GM12878 (cell line): ENCODE measurements around the gene GRIK1. TPM values are rescaled to one million over a fixed set of nuclear protein-coding genes. Genes with fewer than 3 reads are reported as not detected.

Experiments used
- ATAC-seq: fragments of 200-7000 bp; cut with Tn5 transposase; 3 replicates; pipeline ENCODE4 v1.9.1; 2020; ENCODE audit warnings: mild to moderate bottlenecking, moderate library complexity
- BruUV-seq: library from RNA; stranded (reverse); fragments of 400-500 nt; replicated peaks from 2 replicates; lab custom pipeline; 2021; lab: Mats Ljungman, UMichigan
- CTCF ChIA-PET: fragments of 300-600 bp; sonication (Branson Sonifier 250); formaldehyde crosslinking; extraction: SDS; loops from one replicate; lab custom pipeline; 2021; ENCODE audit warnings: inconsistent platforms; lab: Yijun Ruan, JAX
- POLR2A ChIA-PET: fragments of 350-600 bp; formaldehyde crosslinking; extraction: SDS; loops from one replicate; lab custom pipeline; 2021; ENCODE audit warnings: inconsistent platforms; lab: Charles Lee
- RAD21 ChIA-PET: fragments of 300-600 bp; sonication (Branson Sonifier 250); formaldehyde crosslinking; loops from one replicate; lab custom pipeline; 2023; ENCODE audit warnings: antibody characterized with exemption; ENCODE audit not compliant: unreplicated experiment; lab: Charles Lee
- SMC1A ChIA-PET: fragments of 300-600 bp; sonication (Branson Sonifier 250); formaldehyde crosslinking; loops from one replicate; lab custom pipeline; 2023; ENCODE audit not compliant: unreplicated experiment, uncharacterized antibody; lab: Charles Lee
- DNase-seq: peaks from one replicate; pipeline ENCODE4 v3.0.0-alpha.2; 2011; ENCODE audit warnings: low read depth, low spot score
- FAIRE-seq: peaks from 3 replicates; lab custom pipeline; 2011; peaks lifted over from hg19 to GRCh38; lab: Jason Lieb, UNC
- H2AFZ ChIP-seq: 2 replicates; pipeline ENCODE4 v1.6.0; 2011; ENCODE audit warnings: low read depth, low read length, control low read depth; ENCODE audit not compliant: control insufficient read depth
- H3K27ac ChIP-seq: 2 replicates; pipeline ENCODE4 v1.5.1; 2011; ENCODE audit warnings: control low read depth; ENCODE audit not compliant: control insufficient read depth, insufficient read depth
- H3K27me3 ChIP-seq, 2 experiments: replicated peaks in 1 of 2; 2 replicates each; pipeline versions ENCODE4 v1.6.0 to v1.6.1; 2011; ENCODE audit warnings: low read length in 1 of 2; ENCODE audit not compliant: control insufficient read depth in 2 of 2, insufficient read depth in 2 of 2
- H3K36me3 ChIP-seq, 2 experiments: 2 replicates each; pipeline ENCODE4 v1.5.1; 2011; ENCODE audit warnings: low read length in 1 of 2; ENCODE audit not compliant: control insufficient read depth in 2 of 2, insufficient read depth in 2 of 2
- H3K4me1 ChIP-seq: 2 replicates; pipeline ENCODE4 v1.6.1; 2011; ENCODE audit warnings: mild to moderate bottlenecking, low read length, moderate library complexity, mixed read lengths; ENCODE audit not compliant: control insufficient read depth, insufficient read depth
- H3K4me2 ChIP-seq: 2 replicates; pipeline ENCODE4 v1.6.0; 2011; ENCODE audit warnings: control low read depth; ENCODE audit not compliant: control insufficient read depth, insufficient read depth
- H3K4me3 ChIP-seq: fragments of 200-600 bp; sonication (generic); 2 replicates; pipeline ENCODE4 v1.5.1; 2016
- H3K79me2 ChIP-seq: 2 replicates; pipeline ENCODE4 v1.6.0; 2011; ENCODE audit warnings: low read length; ENCODE audit not compliant: control insufficient read depth, insufficient read depth
- H3K9ac ChIP-seq: 2 replicates; pipeline ENCODE4 v1.8.0; 2011; ENCODE audit warnings: low read length, control low read depth, mixed read lengths; ENCODE audit not compliant: control insufficient read depth, insufficient read depth
- H3K9me3 ChIP-seq: replicated peaks from 3 replicates; pipeline ENCODE4 v1.5.1; 2011; ENCODE audit warnings: mild to moderate bottlenecking, low read length; ENCODE audit not compliant: control insufficient read depth, insufficient read depth
- H4K20me1 ChIP-seq: 2 replicates; pipeline ENCODE4 v1.6.0; 2011; ENCODE audit not compliant: control insufficient read depth, insufficient read depth
- ATF3 ChIP-seq: IDR thresholded peaks from 2 replicates; pipeline ENCODE4 v1.6.1; 2011; ENCODE audit warnings: low read depth, mild to moderate bottlenecking, low read length, moderate library complexity, borderline replicate concordance; ENCODE audit errors: extremely low read depth
- E2F8 ChIP-seq: fragments of 450-650 bp; IDR thresholded peaks from 2 replicates; pipeline ENCODE4 v1.6.1; 2018; ENCODE audit warnings: mild to moderate bottlenecking, low read depth, moderate library complexity; ENCODE audit not compliant: partially characterized antibody
- JUND ChIP-seq: IDR thresholded peaks from 2 replicates; pipeline ENCODE4 v1.6.1; 2012; ENCODE audit warnings: low read depth, mild to moderate bottlenecking, low read length, improper control_type of control experiment, moderate library complexity
- LARP7 ChIP-seq: fragments of 450-650 bp; IDR thresholded peaks from 2 replicates; pipeline ENCODE4 v1.6.1; 2017; ENCODE audit warnings: mild to moderate bottlenecking
- MXI1 ChIP-seq: fragments of 150-350 bp; IDR thresholded peaks from 2 replicates; pipeline ENCODE4 v1.6.1; 2011; ENCODE audit warnings: low read depth, mild to moderate bottlenecking, inconsistent platforms, low read length, improper control_type of control experiment
- RCOR1 ChIP-seq: conservative IDR thresholded peaks from 2 replicates; pipeline ENCODE4 v1.6.1; 2012; ENCODE audit warnings: low read depth, low read length, improper control_type of control experiment
- SUPT20H ChIP-seq: IDR thresholded peaks from 2 replicates; pipeline ENCODE4 v1.6.1; 2011; ENCODE audit warnings: low read depth, mild to moderate bottlenecking, low read length, moderate library complexity, borderline replicate concordance; ENCODE audit not compliant: control insufficient read depth
- WGBS: methylation state at CpG from one replicate; pipeline ENCODE4 v1.1.6; 2016; ENCODE audit warnings: low lambda C conversion rate; ENCODE audit not compliant: insufficient replicate concordance, insufficient coverage; ENCODE audit errors: missing lambda C conversion rate; 5-methylcytosine and 5-hydroxymethylcytosine counted together
- in situ Hi-C: fragments of 300-500 bp; cut with MboI; formaldehyde crosslinking; loops from 9 replicates; pipeline ENCODE4 v1.14.3; 2018; ENCODE audit warnings: mixed read lengths
- intact Hi-C: fragments of 100-400 bp; cut with micrococcal nuclease; formaldehyde crosslinking; loops from one replicate; pipeline ENCODE4 v1.14.2; 2022; ENCODE audit not compliant: unreplicated experiment
- polyA plus RNA-seq, 11 experiments: library from polyadenylated mRNA; depleted of rRNA in 4 of 11; unstranded in 6 of 11; stranded (reverse) in 5 of 11; fragments of >200 nt; fragmentation: Nextera tagmentation in 4 of 11; fragmentation: Illumina TruSeq in 1 of 11; extraction: Ambion mirVana in 4 of 11; extraction: Trizol in 1 of 11; gene quantifications; 1 replicate in 1 of 11; 2 replicates in 10 of 11; pipeline versions ENCODE4 v1.2.1 to v1.2.3, GENCODE V29; 2011 to 2016; ENCODE audit warnings: inconsistent platforms in 2 of 11, missing spikeins in 2 of 11, low read depth in 1 of 11
- total RNA-seq, 4 experiments: library from RNA; depleted of rRNA in 3 of 4; stranded (reverse); fragments of >200 nt in 3 of 4; fragmentation: Illumina TruSeq in 1 of 4; extraction: Trizol in 1 of 4; gene quantifications; 2 replicates each; pipeline versions ENCODE4 v1.2.1 to v1.2.3, GENCODE V29; 2013 to 2021

Gene GRIK1
- total and polyA plus RNA-seq, 10 of the 15 experiments (the other 5 are each of a cell fraction or from before 2014, with no cell fraction given): 0.05 to 0.13 (median 0.09) TPM; not detected in 7

- H3K4me2 ChIP-seq: no peak overlapping the region
- H3K27ac ChIP-seq: no peak overlapping the region
- no peaks in the 10 kb centered on the region; the same call in 2 of the 3 replicates for H3K9me3 ChIP-seq
- intact Hi-C loops (no loop called here), in situ Hi-C loops (no loop called here)
- ChIA-PET SMC1A (no interaction called here), CTCF (no interaction called here), POLR2A (no interaction called here), RAD21 (no interaction called here)
- no peaks in the 10 kb centered on the region for H3K4me1 ChIP-seq
- no TSS peak for BruUV-seq
- no peaks in the 10 kb centered on the region for H3K79me2 ChIP-seq
- 29% methylated on average over 3 of the region's 3 CpGs for WGBS
- H3K36me3 ChIP-seq: no peaks in the 10 kb centered on the region
- H3K27me3 ChIP-seq: no peaks in the 10 kb centered on the region
- TF ChIP-seq RCOR1 (no peak), SUPT20H (no peak), LARP7 (no peak), ATF3 (no peak), JUND (no peak), MXI1 (no peak), E2F8 (no peak)
- H4K20me1 ChIP-seq: no peaks in the 10 kb centered on the region
- FAIRE-seq (no peak), ATAC-seq (no peak), DNase-seq (no peak)
- no peak overlapping the region for H3K4me3 ChIP-seq
- H2AFZ ChIP-seq: no peak overlapping the region
- H3K9ac ChIP-seq: no peak overlapping the region
These were observed 112.6 kb downstream of the GRIK1 start for GRCh38 chr21:29827236-29827635.
